ENCODE measurements around the gene MAP3K4.

DNA sequence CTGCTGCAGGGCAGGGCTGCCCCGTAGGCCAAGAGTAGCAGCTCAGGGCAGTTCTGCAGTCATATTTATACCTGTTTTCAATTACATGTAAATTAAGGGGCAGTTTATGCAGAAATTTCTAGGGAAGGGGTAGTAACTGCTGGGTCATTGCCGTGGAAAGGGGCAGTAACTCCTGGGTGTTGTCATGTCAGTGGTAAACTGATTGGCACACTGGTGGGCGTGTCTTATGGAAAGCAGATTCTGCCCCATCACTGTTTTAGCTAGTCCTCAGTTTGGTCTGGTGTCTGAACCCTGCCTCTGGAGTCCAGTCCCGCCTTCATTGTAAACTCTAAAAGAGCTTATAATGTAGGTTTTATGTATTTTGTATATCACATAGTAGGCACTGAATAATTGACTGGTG lies 22.1 kb downstream of the MAP3K4 start:
- no peak for TF ChIP-seq ATF1 (CRISPR knock-in tag; IDR thresholded peaks at IDR 0.05)
- TF ChIP-seq ZNF138 (CRISPR knock-in tag; conservative IDR thresholded peaks at IDR 0.05), result no peak
- TF ChIP-seq, protein P1, sequence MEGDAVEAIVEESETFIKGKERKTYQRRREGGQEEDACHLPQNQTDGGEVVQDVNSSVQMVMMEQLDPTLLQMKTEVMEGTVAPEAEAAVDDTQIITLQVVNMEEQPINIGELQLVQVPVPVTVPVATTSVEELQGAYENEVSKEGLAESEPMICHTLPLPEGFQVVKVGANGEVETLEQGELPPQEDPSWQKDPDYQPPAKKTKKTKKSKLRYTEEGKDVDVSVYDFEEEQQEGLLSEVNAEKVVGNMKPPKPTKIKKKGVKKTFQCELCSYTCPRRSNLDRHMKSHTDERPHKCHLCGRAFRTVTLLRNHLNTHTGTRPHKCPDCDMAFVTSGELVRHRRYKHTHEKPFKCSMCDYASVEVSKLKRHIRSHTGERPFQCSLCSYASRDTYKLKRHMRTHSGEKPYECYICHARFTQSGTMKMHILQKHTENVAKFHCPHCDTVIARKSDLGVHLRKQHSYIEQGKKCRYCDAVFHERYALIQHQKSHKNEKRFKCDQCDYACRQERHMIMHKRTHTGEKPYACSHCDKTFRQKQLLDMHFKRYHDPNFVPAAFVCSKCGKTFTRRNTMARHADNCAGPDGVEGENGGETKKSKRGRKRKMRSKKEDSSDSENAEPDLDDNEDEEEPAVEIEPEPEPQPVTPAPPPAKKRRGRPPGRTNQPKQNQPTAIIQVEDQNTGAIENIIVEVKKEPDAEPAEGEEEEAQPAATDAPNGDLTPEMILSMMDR (IDR thresholded peaks at IDR 0.05), result no peak
- TF ChIP-seq, protein P2, sequence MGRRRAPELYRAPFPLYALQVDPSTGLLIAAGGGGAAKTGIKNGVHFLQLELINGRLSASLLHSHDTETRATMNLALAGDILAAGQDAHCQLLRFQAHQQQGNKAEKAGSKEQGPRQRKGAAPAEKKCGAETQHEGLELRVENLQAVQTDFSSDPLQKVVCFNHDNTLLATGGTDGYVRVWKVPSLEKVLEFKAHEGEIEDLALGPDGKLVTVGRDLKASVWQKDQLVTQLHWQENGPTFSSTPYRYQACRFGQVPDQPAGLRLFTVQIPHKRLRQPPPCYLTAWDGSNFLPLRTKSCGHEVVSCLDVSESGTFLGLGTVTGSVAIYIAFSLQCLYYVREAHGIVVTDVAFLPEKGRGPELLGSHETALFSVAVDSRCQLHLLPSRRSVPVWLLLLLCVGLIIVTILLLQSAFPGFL (CRISPR knock-in tag; IDR thresholded peaks at IDR 0.05; ENCODE audit: borderline replicate concordance), result no peak

Data from WTC11 (cell line).